Heart right ventricle (tissue), 16 donors: Measurements from ENCODE around the gene HOXA5. TPM values are rescaled to one million over a fixed set of nuclear protein-coding genes. Genes with fewer than 3 reads are reported as not detected.

Source experiments
- ATAC-seq, 8 donors: fragments of 200-7000 bp; cut with Tn5 transposase; one replicate each; pipeline ENCODE4 v1.9.1; 2020; ENCODE audit warnings: mild to moderate bottlenecking in 8 of 8, moderate library complexity in 8 of 8, moderate number of reproducible peaks in 1 of 8
- DNase-seq, 2 donors: peaks; one replicate each; pipeline ENCODE4 v3.0.0-alpha.2; 2020
- H3K27ac ChIP-seq, 10 donors: fragments of 200-600 bp; sonication (generic) in 2 of 10; one replicate each; pipeline versions ENCODE4 v1.5.0 to v1.8.0; 2020 to 2022; ENCODE audit warnings: mild to moderate bottlenecking in 3 of 10
- H3K27me3 ChIP-seq, 7 donors: fragments of 200-600 bp; one replicate each; pipeline ENCODE4 v1.8.0; 2021 to 2022; ENCODE audit warnings: mild to moderate bottlenecking in 2 of 7
- H3K36me3 ChIP-seq, 9 donors: fragments of 200-600 bp; sonication (generic) in 1 of 9; one replicate each; pipeline versions ENCODE4 v1.5.0 to v1.8.0; 2020 to 2022; ENCODE audit warnings: mild to moderate bottlenecking in 2 of 9
- H3K4me1 ChIP-seq, 9 donors: fragments of 200-600 bp; sonication (generic) in 1 of 9; one replicate each; pipeline versions ENCODE4 v1.5.0 to v1.8.0; 2020 to 2022; ENCODE audit warnings: mild to moderate bottlenecking in 4 of 9
- H3K4me3 ChIP-seq, 10 donors: fragments of 200-600 bp; sonication (generic) in 2 of 10; one replicate each; pipeline versions ENCODE4 v1.5.0 to v1.8.0; 2020 to 2022; ENCODE audit warnings: mild to moderate bottlenecking in 7 of 10, moderate library complexity in 2 of 10
- H3K9me3 ChIP-seq, 11 donors: fragments of 200-600 bp in 10 of 11; sonication (generic) in 2 of 11; one replicate each; pipeline versions ENCODE4 v1.5.0 to v1.8.0; 2013 to 2022; ENCODE audit warnings: mild to moderate bottlenecking in 2 of 11, control low read depth in 1 of 11, moderate library complexity in 1 of 11
- CTCF ChIP-seq, 9 donors: fragments of 200-600 bp; sonication (generic) in 2 of 9; IDR thresholded peaks; one replicate each; pipeline versions ENCODE4 v1.5.0 to v1.8.0; 2021 to 2022; ENCODE audit warnings: antibody characterized with exemption in 9 of 9, mild to moderate bottlenecking in 5 of 9, moderate library complexity in 1 of 9
- WGBS, 2 donors: extraction: QIAGEN DNeasy Blood & Tissue Kit; methylation state at CpG; one replicate each; pipeline ENCODE4 v1.1.7; 2013; ENCODE audit warnings: inconsistent platforms in 1 of 2; 5-methylcytosine and 5-hydroxymethylcytosine counted together
- intact Hi-C, 10 donors: fragments of 100-400 bp; cut with DNase I; formaldehyde crosslinking; loops; one replicate each; pipeline versions ENCODE4 v1.11.1 to v1.14.2; 2022
- polyA plus RNA-seq, 2 donors: library from polyadenylated mRNA; stranded (reverse); fragments of 200-250 nt; gene quantifications; one replicate each; pipeline ENCODE4 v1.2.3, GENCODE V29; 2013
- total RNA-seq, 10 donors: library from RNA; stranded (reverse); fragmentation: NEBNext Ultra II Directional in 3 of 10; extraction: Animal tissue kit (Norgen Biotek cat#: 25700) in 3 of 10; gene quantifications; one replicate each; pipeline versions ENCODE4 v1.2.1 to v1.2.4, GENCODE V29; 2021 to 2023
- donor health status: Arrhythmogenic right ventricular cardiomyopathy.
- donor health status: ischemic (EF 13 %, LVEDD 7.1; RV severe dilation, severe dysfunction).
- donor health status: healthy with polysubstance abuse.
- donor health status: DM: no; HTN: yes; CAD: no.
- donor health status: DM: no; HTN: no; CAD: no.
- donor health status: ischemic (EF 25% LVEDD 6.9; RV normal size, moderate dysfunction).
- donor health status: ischemic (EF 25% LVEDD 5.7; RV mildly dilated, moderate dysfunction).
- donor health status: healthy.
- donor health status: DM: yes; HTN: yes; CAD: no.
- donor health status: Ischemic cardiomyopathy.
- donor health status: ischemic (EF 35%, LVEDD 5.7; RV mildly dilated, moderate dysfunction).
- donor health status: nonischemic (EF 11% LVEDD 7.7; RV severe dilation, severe dysfunction).
- donor health status: DM: yes; HTN: yes; CAD: no.
- donor health status: PGD.
- donor health status: ischemic (EF 29% LVEDD 5.4; RV normal size, mild dysfunction).
- donor health status: nonischemic (EF 23%, LVEDD 6.1; RV moderate dilation, normal function).

Gene HOXA5
- total and polyA plus RNA-seq, 12 donors, result 0.09 to 0.95 (median 0.24) TPM; not detected in 8

GRCh38 chr7:27111042-27111750, 32.3 kb downstream of the HOXA5 start:
- H3K4me1 ChIP-seq, result peaks cover 0 to 40% (median 9%) of the 10 kb centered on the region in 9 donors
- H3K9me3 ChIP-seq, result no peaks in the 10 kb centered on the region
- H3K4me3 ChIP-seq, result no peak overlapping the region
- ATAC-seq (no peak), DNase-seq (no peak)
- peak overlapping the region in 3 of 10 donors; percentile 18 to 53 (median 44) for H3K27ac ChIP-seq
- peaks cover 22 to 99% (median 98%) of the 10 kb centered on the region in 7 donors for H3K27me3 ChIP-seq
- 11 to 24% methylated on average over 6 of the region's 6 CpGs for WGBS, 2 donors
- no peak for TF ChIP-seq CTCF (IDR thresholded peaks at IDR 0.05)
- H3K36me3 ChIP-seq, result no peaks in the 10 kb centered on the region
- intact Hi-C loops, result no loop called here

- H3K4me3 ChIP-seq, result no peak overlapping the region
- no peaks in the 10 kb centered on the region for H3K9me3 ChIP-seq
- peaks cover 0 to 43% (median 7%) of the 10 kb centered on the region in 9 donors for H3K4me1 ChIP-seq
- DNase-seq, result no peak
- no peak for TF ChIP-seq CTCF (IDR thresholded peaks at IDR 0.05)
- H3K27ac ChIP-seq, result peak overlapping the region in 2 of 10 donors; percentile 31 to 44
- no peaks in the 10 kb centered on the region for H3K36me3 ChIP-seq
- intact Hi-C loops, result no loop called here
- WGBS, 2 donors, result 13 to 20% methylated on average over 53 to 66 of the region's 66 CpGs
- no peak for ATAC-seq
- H3K27me3 ChIP-seq, result peaks cover 24 to 99% (median 98%) of the 10 kb centered on the region in 7 donors
These were observed 33.1 kb downstream of the HOXA5 start for GRCh38 chr7:27110186-27111031.

GRCh38 chr7:27109466-27110185, 33.9 kb downstream of the HOXA5 start:
- Histone ChIP-seq H3K36me3 (no peaks in the 10 kb centered on the region), H3K4me1 (peaks cover 0 to 39% (median 5%) of the 10 kb centered on the region in 9 donors), H3K27me3 (peaks cover 26 to 99% (median 99%) of the 10 kb centered on the region in 7 donors), H3K9me3 (no peaks in the 10 kb centered on the region), H3K4me3 (no peak overlapping the region), H3K27ac (peak overlapping the region in 1 of 10 donors; percentile 84)
- ATAC-seq, result no peak
- intact Hi-C loops, result no loop called here
- TF ChIP-seq CTCF (IDR thresholded peaks at IDR 0.05), result no peak
- 70 to 72% methylated on average over 4 of the region's 4 CpGs for WGBS, 2 donors
- no peak for DNase-seq
